22Rv1 (cell line): ENCODE data around the gene LY6G6F.

ENCODE experiments used
- ZFX ChIP-seq: fragments of 450-650 bp; IDR thresholded peaks from 2 replicates; pipeline ENCODE4 v1.6.1; 2017; ENCODE audit warnings: antibody characterized with exemption, borderline replicate concordance
- TF ChIP-seq, protein P1 (sequence below): fragments of 450-650 bp; IDR thresholded peaks from 2 replicates; pipeline ENCODE4 v1.5.1; 2017; ENCODE audit warnings: mild to moderate bottlenecking

DNA sequence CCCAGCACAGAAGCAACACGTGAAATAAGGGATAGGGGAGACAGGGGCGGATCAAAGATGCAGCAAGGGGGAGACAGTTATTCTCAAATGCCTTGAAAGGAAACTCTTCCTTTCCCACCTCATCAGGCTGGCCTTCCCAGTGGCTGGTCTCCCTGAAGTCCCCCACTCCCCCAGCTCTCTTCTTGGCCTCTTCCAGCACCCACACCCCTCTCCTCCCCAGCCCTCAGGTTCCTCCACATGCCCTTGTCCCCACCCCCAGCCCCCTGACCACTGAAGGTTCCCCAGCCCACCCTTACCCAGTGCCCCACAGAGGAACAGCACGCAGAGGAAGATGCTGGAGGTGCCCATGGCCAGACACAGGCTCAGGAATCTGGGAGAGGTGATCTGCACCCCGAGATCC lies 6.8 kb downstream of the LY6G6F start:
- TF ChIP-seq, protein P1, sequence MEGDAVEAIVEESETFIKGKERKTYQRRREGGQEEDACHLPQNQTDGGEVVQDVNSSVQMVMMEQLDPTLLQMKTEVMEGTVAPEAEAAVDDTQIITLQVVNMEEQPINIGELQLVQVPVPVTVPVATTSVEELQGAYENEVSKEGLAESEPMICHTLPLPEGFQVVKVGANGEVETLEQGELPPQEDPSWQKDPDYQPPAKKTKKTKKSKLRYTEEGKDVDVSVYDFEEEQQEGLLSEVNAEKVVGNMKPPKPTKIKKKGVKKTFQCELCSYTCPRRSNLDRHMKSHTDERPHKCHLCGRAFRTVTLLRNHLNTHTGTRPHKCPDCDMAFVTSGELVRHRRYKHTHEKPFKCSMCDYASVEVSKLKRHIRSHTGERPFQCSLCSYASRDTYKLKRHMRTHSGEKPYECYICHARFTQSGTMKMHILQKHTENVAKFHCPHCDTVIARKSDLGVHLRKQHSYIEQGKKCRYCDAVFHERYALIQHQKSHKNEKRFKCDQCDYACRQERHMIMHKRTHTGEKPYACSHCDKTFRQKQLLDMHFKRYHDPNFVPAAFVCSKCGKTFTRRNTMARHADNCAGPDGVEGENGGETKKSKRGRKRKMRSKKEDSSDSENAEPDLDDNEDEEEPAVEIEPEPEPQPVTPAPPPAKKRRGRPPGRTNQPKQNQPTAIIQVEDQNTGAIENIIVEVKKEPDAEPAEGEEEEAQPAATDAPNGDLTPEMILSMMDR: no peak
- no peak for TF ChIP-seq ZFX
